PC-9 (cell line): ENCODE measurements around the gene GDPD5. TPM values are rescaled to one million over a fixed set of nuclear protein-coding genes. Genes with fewer than 3 reads are reported as not detected.

Experiments used
- BruUV-seq: library from RNA; stranded (reverse); fragments of 400-500 nt; replicated peaks from 2 replicates; lab custom pipeline; 2021; lab: Mats Ljungman, UMichigan
- CTCF ChIA-PET: fragments of 300-600 bp; sonication (Branson Sonifier 250); formaldehyde crosslinking; loops from one replicate; lab custom pipeline; 2022; ENCODE audit warnings: antibody characterized with exemption; lab: Charles Lee
- POLR2A ChIA-PET: fragments of 300-600 bp; sonication (Branson Sonifier 250); formaldehyde crosslinking; loops from one replicate; lab custom pipeline; 2022; ENCODE audit warnings: antibody characterized with exemption; ENCODE audit not compliant: unreplicated experiment; lab: Charles Lee
- DNase-seq, 2 experiments: peaks; one replicate each; pipeline versions ENCODE4 v3.0.0 to v3.0.0-alpha.2; 2015 to 2022; ENCODE audit warnings: mixed read lengths in 1 of 2
- H2AFZ ChIP-seq: fragments of 200-600 bp; sonication (generic); 2 replicates; pipeline ENCODE4 v1.8.1; 2017; ENCODE audit warnings: antibody characterized with exemption
- H3F3A ChIP-seq: fragments of 200-600 bp; sonication (generic); 2 replicates; pipeline ENCODE4 v1.8.1; 2017; ENCODE audit warnings: antibody characterized with exemption, mild to moderate bottlenecking, low read depth; ENCODE audit not compliant: insufficient read depth
- H3K27ac ChIP-seq: fragments of 200-600 bp; sonication (generic); 2 replicates; pipeline ENCODE4 v1.6.1; 2016; ENCODE audit warnings: mixed run types
- H3K27me3 ChIP-seq: fragments of 200-600 bp; sonication (generic); 2 replicates; pipeline ENCODE4 v1.6.1; 2016; ENCODE audit warnings: low read depth, mixed run types; ENCODE audit not compliant: insufficient read depth
- H3K36me3 ChIP-seq: fragments of 200-600 bp; sonication (generic); 2 replicates; pipeline ENCODE4 v1.6.1; 2016; ENCODE audit warnings: low read depth, mixed run types
- H3K4me1 ChIP-seq: fragments of 200-600 bp; sonication (generic); replicated peaks from 2 replicates; pipeline ENCODE4 v1.6.1; 2016; ENCODE audit warnings: mixed run types; ENCODE audit not compliant: insufficient read depth
- H3K4me2 ChIP-seq: fragments of 200-600 bp; sonication (generic); 2 replicates; pipeline ENCODE4 v1.6.1; 2017; ENCODE audit warnings: mixed run types
- H3K4me3 ChIP-seq: fragments of 200-600 bp; sonication (generic); 2 replicates; pipeline ENCODE4 v1.6.1; 2016; ENCODE audit warnings: mixed run types
- H3K79me2 ChIP-seq: fragments of 200-600 bp; sonication (generic); 2 replicates; pipeline ENCODE4 v1.6.1; 2017; ENCODE audit warnings: low read depth, mixed run types
- H3K9me2 ChIP-seq: fragments of 200-600 bp; sonication (generic); 2 replicates; pipeline ENCODE4 v1.8.1; 2017; ENCODE audit warnings: mild to moderate bottlenecking; ENCODE audit not compliant: insufficient read depth
- H3K9me3 ChIP-seq: fragments of 200-600 bp; sonication (generic); 2 replicates; pipeline ENCODE4 v1.8.1; 2016; ENCODE audit warnings: low read depth; ENCODE audit not compliant: insufficient read depth
- H4K20me1 ChIP-seq: fragments of 200-600 bp; sonication (generic); 2 replicates; pipeline ENCODE4 v1.8.1; 2017; ENCODE audit not compliant: insufficient read depth
- CTCF ChIP-seq: fragments of 200-600 bp; sonication (generic); conservative IDR thresholded peaks from 2 replicates; pipeline ENCODE4 v1.6.1; 2017; ENCODE audit warnings: mixed run types, antibody characterized with exemption, mild to moderate bottlenecking, moderate library complexity
- EZH2 ChIP-seq: fragments of 200-600 bp; sonication (generic); IDR thresholded peaks from 2 replicates; pipeline ENCODE4 v1.8.0; 2017; ENCODE audit warnings: antibody characterized with exemption, low read depth
- intact Hi-C: fragments of 100-400 bp; cut with micrococcal nuclease; formaldehyde crosslinking; loops from one replicate; pipeline ENCODE4 v1.10.0; 2022; ENCODE audit not compliant: unreplicated experiment
- total RNA-seq: library from RNA; stranded (reverse); gene quantifications from 2 replicates; pipeline ENCODE4 v1.2.3, GENCODE V29; 2021

The GDPD5 gene
- total RNA-seq, 1 experiment from 2014 or later, result 7.9 TPM

GRCh38 chr11:75436806-75437205 lies 88.9 kb downstream of the GDPD5 start:
- H3K4me2 ChIP-seq, result no peak overlapping the region
- H3K36me3 ChIP-seq, result no peaks in the 10 kb centered on the region
- H3K4me3 ChIP-seq, result no peak overlapping the region
- H3F3A ChIP-seq, result no peaks in the 10 kb centered on the region
- H3K27ac ChIP-seq, result no peak overlapping the region
- H2AFZ ChIP-seq, result no peak overlapping the region
- no TSS peak for BruUV-seq
- no peaks in the 10 kb centered on the region for H3K9me2 ChIP-seq
- ChIA-PET POLR2A (interaction anchor here (0.6 kb wide), 1 partner anchor 93 kb away, joined by 3 read pairs; no protein-coding TSS in a partner anchor), CTCF (interaction anchor here (0.6 kb wide), 1 partner anchor 787 kb away, joined by 4 read pairs; no protein-coding TSS in a partner anchor)
- H3K4me1 ChIP-seq, result no peaks in the 10 kb centered on the region
- H3K9me3 ChIP-seq, result no peaks in the 10 kb centered on the region
- DNase-seq, result no peak
- intact Hi-C loops, result no loop called here
- no peaks in the 10 kb centered on the region for H3K27me3 ChIP-seq
- TF ChIP-seq CTCF, result no peak
- TF ChIP-seq EZH2, result no peak
- no peaks in the 10 kb centered on the region for H4K20me1 ChIP-seq
- no peaks in the 10 kb centered on the region for H3K79me2 ChIP-seq

GRCh38 chr11:75435571-75435925 lies 90.2 kb downstream of the GDPD5 start:
- no peak for TF ChIP-seq CTCF
- TF ChIP-seq EZH2, result no peak
- DNase-seq, result no peak
- Histone ChIP-seq H3K4me1 (peaks cover 7% of the 10 kb centered on the region; the same call in 1 of the 2 replicates), H3K79me2 (no peaks in the 10 kb centered on the region), H3K4me2 (no peak overlapping the region), H3K27ac (no peak overlapping the region), H3K36me3 (no peaks in the 10 kb centered on the region), H3K9me2 (no peaks in the 10 kb centered on the region), H3K9me3 (no peaks in the 10 kb centered on the region), H3K4me3 (no peak overlapping the region), H2AFZ (no peak overlapping the region), H3F3A (peaks cover 5% of the 10 kb centered on the region; the same call in 1 of the 2 replicates), H4K20me1 (no peaks in the 10 kb centered on the region), H3K27me3 (no peaks in the 10 kb centered on the region)
- intact Hi-C loops, result no loop called here
- POLR2A ChIA-PET, result interaction anchor here (0.6 kb wide), 1 partner anchor 17 kb away, joined by 3 read pairs; no protein-coding TSS in a partner anchor
- BruUV-seq, result no TSS peak
- CTCF ChIA-PET, result interaction anchor here (0.5 kb wide), 1 partner anchor 135 kb away, joined by 9 read pairs; no protein-coding TSS in a partner anchor

- no peak overlapping the region for H3K4me3 ChIP-seq
- TF ChIP-seq CTCF (no peak), EZH2 (no peak)
- no peaks in the 10 kb centered on the region for H3K79me2 ChIP-seq
- intact Hi-C loops, result no loop called here
- H4K20me1 ChIP-seq, result no peaks in the 10 kb centered on the region
- H2AFZ ChIP-seq, result no peak overlapping the region
- DNase-seq, result no peak
- no peaks in the 10 kb centered on the region for H3K36me3 ChIP-seq
- no peak overlapping the region for H3K27ac ChIP-seq
- no peaks in the 10 kb centered on the region for H3K27me3 ChIP-seq
- BruUV-seq, result no TSS peak
- peaks cover 7% of the 10 kb centered on the region; the same call in 1 of the 2 replicates for H3K4me1 ChIP-seq
- no peaks in the 10 kb centered on the region for H3K9me3 ChIP-seq
- H3F3A ChIP-seq, result peaks cover 9% of the 10 kb centered on the region; the same call in 1 of the 2 replicates
- no peaks in the 10 kb centered on the region for H3K9me2 ChIP-seq
- CTCF ChIA-PET, result no interaction called here
- H3K4me2 ChIP-seq, result no peak overlapping the region
- POLR2A ChIA-PET, result interaction anchor here (0.6 kb wide), 2 partner anchors 18 to 172 kb away, joined by 3 to 8 read pairs; no protein-coding TSS in a partner anchor
Observed at GRCh38 chr11:75434886-75435570, 90.7 kb downstream of the GDPD5 start.
